MM.1S (cell line): ENCODE results near the gene DDX54.

ENCODE experiments used
- EZH2 ChIP-seq: fragments of 300-600 bp; sonication (generic); optimal IDR thresholded peaks from 2 replicates; pipeline ENCODE3; 2017; ENCODE audit warnings: low read depth, mild to moderate bottlenecking, antibody characterized with exemption, low read length, mixed read lengths
- TF ChIP-seq, protein P1 (sequence below): fragments of 300-600 bp; sonication (generic); IDR thresholded peaks from 2 replicates; pipeline ENCODE4 v1.5.1; 2016; ENCODE audit warnings: antibody characterized with exemption, low read length, mixed read lengths

DNA sequence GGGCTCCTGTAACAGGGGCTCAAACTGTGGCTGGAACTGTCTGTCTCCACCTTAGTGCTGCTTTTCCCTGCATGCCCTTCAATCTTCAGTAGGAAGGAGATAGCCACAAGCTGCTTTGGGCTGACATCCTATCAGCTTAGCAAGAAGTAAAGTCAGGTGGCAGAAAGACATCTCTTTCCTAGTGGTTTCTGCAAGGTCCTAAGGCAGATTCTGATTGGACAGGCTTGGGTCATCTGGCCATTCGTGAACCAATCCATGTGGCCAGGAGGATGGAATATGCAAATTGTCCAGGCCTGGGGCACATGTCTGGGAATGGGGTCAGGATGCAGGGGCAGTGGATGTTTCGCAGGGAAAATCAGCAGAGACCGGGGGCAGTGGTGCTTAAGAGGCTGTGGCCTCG, 5.5 kb upstream of the DDX54 start:
- TF ChIP-seq, protein P1, sequence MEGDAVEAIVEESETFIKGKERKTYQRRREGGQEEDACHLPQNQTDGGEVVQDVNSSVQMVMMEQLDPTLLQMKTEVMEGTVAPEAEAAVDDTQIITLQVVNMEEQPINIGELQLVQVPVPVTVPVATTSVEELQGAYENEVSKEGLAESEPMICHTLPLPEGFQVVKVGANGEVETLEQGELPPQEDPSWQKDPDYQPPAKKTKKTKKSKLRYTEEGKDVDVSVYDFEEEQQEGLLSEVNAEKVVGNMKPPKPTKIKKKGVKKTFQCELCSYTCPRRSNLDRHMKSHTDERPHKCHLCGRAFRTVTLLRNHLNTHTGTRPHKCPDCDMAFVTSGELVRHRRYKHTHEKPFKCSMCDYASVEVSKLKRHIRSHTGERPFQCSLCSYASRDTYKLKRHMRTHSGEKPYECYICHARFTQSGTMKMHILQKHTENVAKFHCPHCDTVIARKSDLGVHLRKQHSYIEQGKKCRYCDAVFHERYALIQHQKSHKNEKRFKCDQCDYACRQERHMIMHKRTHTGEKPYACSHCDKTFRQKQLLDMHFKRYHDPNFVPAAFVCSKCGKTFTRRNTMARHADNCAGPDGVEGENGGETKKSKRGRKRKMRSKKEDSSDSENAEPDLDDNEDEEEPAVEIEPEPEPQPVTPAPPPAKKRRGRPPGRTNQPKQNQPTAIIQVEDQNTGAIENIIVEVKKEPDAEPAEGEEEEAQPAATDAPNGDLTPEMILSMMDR: no peak
- TF ChIP-seq EZH2: no peak
